Measurements from ENCODE around the gene IL1R2.
"Not testable (repeated sequence)": the region's sequence is repeated elsewhere in the genome, so short reads cannot be mapped to it uniquely, and the experiment has no call there.

The IL1R2 gene

GRCh38 chr2:102064679-102065674 lies 73.2 kb downstream of the IL1R2 start:
- peaks cover 4% of the 10 kb centered on the region for H3K9me3 Mint-ChIP-seq
- H3K4me3 Mint-ChIP-seq, result no peak overlapping the region
- H3K4me1 Mint-ChIP-seq (ENCODE audit: low read depth), result peaks cover 27% of the 10 kb centered on the region
- peaks cover 2% of the 10 kb centered on the region for H3K27me3 Mint-ChIP-seq (ENCODE audit: low read depth)
- DNase-seq (ENCODE audit: low spot score), result no peak
- H3K27ac Mint-ChIP-seq, result no peak overlapping the region
- H3K36me3 Mint-ChIP-seq (ENCODE audit: low read depth), result no peaks in the 10 kb centered on the region

GRCh38 chr2:102065675-102066252 lies 74.0 kb downstream of the IL1R2 start:
- Mint-ChIP-seq H3K27me3 (ENCODE audit: low read depth) (peaks cover 2% of the 10 kb centered on the region), H3K9me3 (peaks cover 4% of the 10 kb centered on the region), H3K4me3 (no peak overlapping the region), H3K27ac (no peak overlapping the region), H3K36me3 (ENCODE audit: low read depth) (no peaks in the 10 kb centered on the region), H3K4me1 (ENCODE audit: low read depth) (peaks cover 27% of the 10 kb centered on the region)
- DNase-seq (ENCODE audit: low spot score), result no peak

- peaks cover 4% of the 10 kb centered on the region for H3K9me3 Mint-ChIP-seq
- H3K27me3 Mint-ChIP-seq (ENCODE audit: low read depth), result peaks cover 2% of the 10 kb centered on the region
- H3K36me3 Mint-ChIP-seq (ENCODE audit: low read depth), result no peaks in the 10 kb centered on the region
- no peak overlapping the region for H3K4me3 Mint-ChIP-seq
- H3K27ac Mint-ChIP-seq, result no peak overlapping the region
- peaks cover 27% of the 10 kb centered on the region for H3K4me1 Mint-ChIP-seq (ENCODE audit: low read depth)
- DNase-seq (ENCODE audit: low spot score), result no peak
Measured at GRCh38 chr2:102066554-102066953, 74.8 kb downstream of the IL1R2 start.

GRCh38 chr2:102068126-102068525 lies 76.4 kb downstream of the IL1R2 start:
- H3K27me3 Mint-ChIP-seq (ENCODE audit: low read depth), result not testable (repeated sequence)

GRCh38 chr2:102069311-102069974 lies 77.7 kb downstream of the IL1R2 start:
- Mint-ChIP-seq H3K27me3 (ENCODE audit: low read depth) (peaks cover 2% of the 10 kb centered on the region), H3K9me3 (peaks cover 4% of the 10 kb centered on the region), H3K4me3 (no peak overlapping the region), H3K4me1 (ENCODE audit: low read depth) (peaks cover 4% of the 10 kb centered on the region), H3K27ac (no peak overlapping the region), H3K36me3 (ENCODE audit: low read depth) (no peaks in the 10 kb centered on the region)
- DNase-seq (ENCODE audit: low spot score), result no peak

More at GRCh38 chr2:102068126-102068525, 76.4 kb downstream of the IL1R2 start:
- H3K27ac Mint-ChIP-seq; H3K36me3 Mint-ChIP-seq (ENCODE audit: low read depth); DNase-seq (ENCODE audit: low spot score); H3K9me3 Mint-ChIP-seq; H3K4me3 Mint-ChIP-seq: not testable (repeated sequence)
- peaks cover 14% of the 10 kb centered on the region for H3K4me1 Mint-ChIP-seq (ENCODE audit: low read depth)

- Mint-ChIP-seq H3K4me1 (ENCODE audit: low read depth) (no peaks in the 10 kb centered on the region), H3K27me3 (ENCODE audit: low read depth) (peaks cover 5% of the 10 kb centered on the region), H3K36me3 (ENCODE audit: low read depth) (no peaks in the 10 kb centered on the region), H3K27ac (no peak overlapping the region), H3K9me3 (peaks cover 4% of the 10 kb centered on the region), H3K4me3 (no peak overlapping the region)
- no peak for DNase-seq (ENCODE audit: low spot score)
Measured at GRCh38 chr2:102070058-102070642, 78.4 kb downstream of the IL1R2 start.

- no peak overlapping the region for H3K4me3 Mint-ChIP-seq
- no peaks in the 10 kb centered on the region for H3K4me1 Mint-ChIP-seq (ENCODE audit: low read depth)
- DNase-seq (ENCODE audit: low spot score), result no peak
- no peaks in the 10 kb centered on the region for H3K36me3 Mint-ChIP-seq (ENCODE audit: low read depth)
- no peak overlapping the region for H3K27ac Mint-ChIP-seq
- H3K27me3 Mint-ChIP-seq (ENCODE audit: low read depth), result peaks cover 10% of the 10 kb centered on the region
- peaks cover 4% of the 10 kb centered on the region for H3K9me3 Mint-ChIP-seq
Measured at GRCh38 chr2:102072741-102073140, 81.0 kb downstream of the IL1R2 start.

GRCh38 chr2:102073168-102073724 lies 81.5 kb downstream of the IL1R2 start:
- Mint-ChIP-seq H3K9me3 (peaks cover 2% of the 10 kb centered on the region), H3K27ac (no peak overlapping the region), H3K27me3 (ENCODE audit: low read depth) (peaks cover 13% of the 10 kb centered on the region), H3K4me3 (no peak overlapping the region), H3K36me3 (ENCODE audit: low read depth) (no peaks in the 10 kb centered on the region), H3K4me1 (ENCODE audit: low read depth) (no peaks in the 10 kb centered on the region)
- no peak for DNase-seq (ENCODE audit: low spot score)

GRCh38 chr2:102074152-102074783 lies 82.5 kb downstream of the IL1R2 start:
- Mint-ChIP-seq H3K4me3 (no peak overlapping the region), H3K36me3 (ENCODE audit: low read depth) (no peaks in the 10 kb centered on the region), H3K27me3 (ENCODE audit: low read depth) (peaks cover 19% of the 10 kb centered on the region), H3K9me3 (no peaks in the 10 kb centered on the region), H3K27ac (no peak overlapping the region), H3K4me1 (ENCODE audit: low read depth) (no peaks in the 10 kb centered on the region)
- no peak for DNase-seq (ENCODE audit: low spot score)

- no peak overlapping the region for H3K27ac Mint-ChIP-seq
Measured at GRCh38 chr2:102075479-102075878, 83.7 kb downstream of the IL1R2 start.

GRCh38 chr2:102076512-102076911 lies 84.8 kb downstream of the IL1R2 start:
- H3K36me3 Mint-ChIP-seq (ENCODE audit: low read depth), result no peaks in the 10 kb centered on the region
- no peaks in the 10 kb centered on the region for H3K9me3 Mint-ChIP-seq
- peaks cover 28% of the 10 kb centered on the region for H3K27me3 Mint-ChIP-seq (ENCODE audit: low read depth)
- H3K4me3 Mint-ChIP-seq, result no peak overlapping the region
- H3K4me1 Mint-ChIP-seq (ENCODE audit: low read depth), result peaks cover 8% of the 10 kb centered on the region
- no peak for DNase-seq (ENCODE audit: low spot score)
- no peak overlapping the region for H3K27ac Mint-ChIP-seq

More at GRCh38 chr2:102075479-102075878, 83.7 kb downstream of the IL1R2 start:
- Mint-ChIP-seq H3K9me3 (no peaks in the 10 kb centered on the region), H3K4me1 (ENCODE audit: low read depth) (peaks cover 4% of the 10 kb centered on the region), H3K36me3 (ENCODE audit: low read depth) (no peaks in the 10 kb centered on the region), H3K4me3 (no peak overlapping the region), H3K27me3 (ENCODE audit: low read depth) (peaks cover 19% of the 10 kb centered on the region)
- DNase-seq (ENCODE audit: low spot score), result no peak
